MG63 (cell line): Measurements from ENCODE around the gene LENG8. TPM values are rescaled to one million over a fixed set of nuclear protein-coding genes. Genes with fewer than 3 reads are reported as not detected.
"Not testable (repeated sequence)": the region's sequence is repeated elsewhere in the genome, so short reads cannot be mapped to it uniquely, and the experiment has no call there.

Experiments used
- DNase-seq: peaks from one replicate; pipeline ENCODE4 v3.0.0-alpha.2; 2020
- H3K27me3 ChIP-seq: fragments of 250-450 bp; sonication (Bioruptor Pico); 2 replicates; pipeline ENCODE4 v1.5.1; 2020; ENCODE audit warnings: mild to moderate bottlenecking, moderate library complexity
- H3K36me3 ChIP-seq: fragments of 250-450 bp; sonication (Bioruptor Pico); 2 replicates; pipeline ENCODE4 v1.5.1; 2020; ENCODE audit warnings: mild to moderate bottlenecking, moderate library complexity
- H3K4me3 ChIP-seq: fragments of 250-450 bp; sonication (Bioruptor Pico); 2 replicates; pipeline ENCODE4 v1.5.1; 2020; ENCODE audit warnings: mild to moderate bottlenecking, moderate library complexity
- H3K9me3 ChIP-seq: fragments of 250-450 bp; sonication (Bioruptor Pico); 2 replicates; pipeline ENCODE4 v1.5.1; 2020; ENCODE audit warnings: mild to moderate bottlenecking, moderate library complexity
- total RNA-seq: library from RNA; depleted of rRNA; stranded (reverse); fragments of >200 nt; shearing (Covaris generic); gene quantifications from 2 replicates; pipeline ENCODE4 v1.2.3, GENCODE V29; 2014; ENCODE audit warnings: low replicate concordance; rRNA removed

Gene LENG8
- total RNA-seq, 1 experiment from 2014 or later: 6.6 TPM

- peaks cover 10% of the 10 kb centered on the region for H3K27me3 ChIP-seq
- H3K9me3 ChIP-seq, H3K4me3 ChIP-seq, H3K36me3 ChIP-seq, DNase-seq: not testable (repeated sequence)
Measured at GRCh38 chr19:54508487-54508886, 59.5 kb downstream of the LENG8 start.

- not testable (repeated sequence) for H3K27me3 ChIP-seq, H3K4me3 ChIP-seq, H3K9me3 ChIP-seq, H3K36me3 ChIP-seq, DNase-seq
Measured at GRCh38 chr19:54509200-54509940, 60.4 kb downstream of the LENG8 start.

Other genes with a start within 250 kb of the LENG8 start
- 3,013 and 3,637 TPM in 2 replicates for gene RPS9, start 248.3 kb upstream of the LENG8 start, total RNA-seq
- gene LILRB3, start 226.2 kb upstream of the LENG8 start, total RNA-seq: not detected in 2 replicates
- not detected in 2 replicates for gene LILRA6, start 206.4 kb upstream of the LENG8 start, total RNA-seq
- not detected in 2 replicates for gene LILRB5, start 191.9 kb upstream of the LENG8 start, total RNA-seq
- gene LILRB2, start 168.1 kb upstream of the LENG8 start, total RNA-seq: not detected in 2 replicates
- not detected in 2 replicates for gene LILRA5, start 136.0 kb upstream of the LENG8 start, total RNA-seq
- not detected in 2 replicates for gene LILRA4, start 110.0 kb upstream of the LENG8 start, total RNA-seq
- not detected in 2 replicates for gene LAIR1, start 84.3 kb upstream of the LENG8 start, total RNA-seq
- not detected in 2 replicates for gene TTYH1, start 33.7 kb upstream of the LENG8 start, total RNA-seq
- 8.6 and 12.4 TPM in 2 replicates for gene LENG9, start 14.6 kb downstream of the LENG8 start, total RNA-seq
- 4.1 and 10.1 TPM in 2 replicates for gene CDC42EP5, start 24.1 kb downstream of the LENG8 start, total RNA-seq
- gene LAIR2, start 53.6 kb downstream of the LENG8 start, total RNA-seq: not detected in 2 replicates
- gene LILRA2, start 124.6 kb downstream of the LENG8 start, total RNA-seq: not detected in 2 replicates
- not detected in 2 replicates for gene LILRA1, start 144.4 kb downstream of the LENG8 start, total RNA-seq
- gene LILRB1, start 181.3 kb downstream of the LENG8 start, total RNA-seq: not detected in 2 replicates
- not detected in 2 replicates for gene LILRB4, start 213.8 kb downstream of the LENG8 start, total RNA-seq